ENCODE results near the gene SSMEM1.

DNA sequence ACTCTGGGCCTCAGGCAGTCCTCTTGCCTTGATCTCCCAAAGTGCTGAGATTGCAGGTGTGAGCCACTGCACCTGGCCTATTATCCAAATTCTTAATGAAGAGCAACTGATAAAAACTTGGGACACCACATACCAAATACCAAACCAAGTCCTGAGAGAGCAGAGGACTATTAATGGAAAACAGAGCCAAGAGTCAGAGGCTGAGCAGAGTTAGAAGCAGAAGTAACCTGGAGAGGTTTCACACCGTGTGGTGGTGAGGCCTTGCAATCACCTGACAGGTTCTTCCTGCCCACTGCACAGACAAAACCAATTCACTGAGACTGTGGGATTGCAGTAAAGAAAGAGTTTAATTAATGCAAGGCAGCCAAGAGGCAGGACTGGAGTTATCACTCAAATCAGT lies 16.0 kb downstream of the SSMEM1 start:
- TF ChIP-seq, protein P1, sequence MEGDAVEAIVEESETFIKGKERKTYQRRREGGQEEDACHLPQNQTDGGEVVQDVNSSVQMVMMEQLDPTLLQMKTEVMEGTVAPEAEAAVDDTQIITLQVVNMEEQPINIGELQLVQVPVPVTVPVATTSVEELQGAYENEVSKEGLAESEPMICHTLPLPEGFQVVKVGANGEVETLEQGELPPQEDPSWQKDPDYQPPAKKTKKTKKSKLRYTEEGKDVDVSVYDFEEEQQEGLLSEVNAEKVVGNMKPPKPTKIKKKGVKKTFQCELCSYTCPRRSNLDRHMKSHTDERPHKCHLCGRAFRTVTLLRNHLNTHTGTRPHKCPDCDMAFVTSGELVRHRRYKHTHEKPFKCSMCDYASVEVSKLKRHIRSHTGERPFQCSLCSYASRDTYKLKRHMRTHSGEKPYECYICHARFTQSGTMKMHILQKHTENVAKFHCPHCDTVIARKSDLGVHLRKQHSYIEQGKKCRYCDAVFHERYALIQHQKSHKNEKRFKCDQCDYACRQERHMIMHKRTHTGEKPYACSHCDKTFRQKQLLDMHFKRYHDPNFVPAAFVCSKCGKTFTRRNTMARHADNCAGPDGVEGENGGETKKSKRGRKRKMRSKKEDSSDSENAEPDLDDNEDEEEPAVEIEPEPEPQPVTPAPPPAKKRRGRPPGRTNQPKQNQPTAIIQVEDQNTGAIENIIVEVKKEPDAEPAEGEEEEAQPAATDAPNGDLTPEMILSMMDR (IDR thresholded peaks at IDR 0.05) = no peak
- no peak for TF ChIP-seq SIN3A (IDR thresholded peaks at IDR 0.05; ENCODE audit: borderline replicate concordance, insufficient read depth, low read depth, low read length)

Data from Panc1 (cell line).